Measurements from ENCODE around the gene CHKB. TPM values are rescaled to one million over a fixed set of nuclear protein-coding genes. Genes with fewer than 3 reads are reported as not detected.

Gene CHKB
- total RNA-seq, 4 donors from 2014 or later = 47.0 to 71.3 (median 66.4) TPM

DNA sequence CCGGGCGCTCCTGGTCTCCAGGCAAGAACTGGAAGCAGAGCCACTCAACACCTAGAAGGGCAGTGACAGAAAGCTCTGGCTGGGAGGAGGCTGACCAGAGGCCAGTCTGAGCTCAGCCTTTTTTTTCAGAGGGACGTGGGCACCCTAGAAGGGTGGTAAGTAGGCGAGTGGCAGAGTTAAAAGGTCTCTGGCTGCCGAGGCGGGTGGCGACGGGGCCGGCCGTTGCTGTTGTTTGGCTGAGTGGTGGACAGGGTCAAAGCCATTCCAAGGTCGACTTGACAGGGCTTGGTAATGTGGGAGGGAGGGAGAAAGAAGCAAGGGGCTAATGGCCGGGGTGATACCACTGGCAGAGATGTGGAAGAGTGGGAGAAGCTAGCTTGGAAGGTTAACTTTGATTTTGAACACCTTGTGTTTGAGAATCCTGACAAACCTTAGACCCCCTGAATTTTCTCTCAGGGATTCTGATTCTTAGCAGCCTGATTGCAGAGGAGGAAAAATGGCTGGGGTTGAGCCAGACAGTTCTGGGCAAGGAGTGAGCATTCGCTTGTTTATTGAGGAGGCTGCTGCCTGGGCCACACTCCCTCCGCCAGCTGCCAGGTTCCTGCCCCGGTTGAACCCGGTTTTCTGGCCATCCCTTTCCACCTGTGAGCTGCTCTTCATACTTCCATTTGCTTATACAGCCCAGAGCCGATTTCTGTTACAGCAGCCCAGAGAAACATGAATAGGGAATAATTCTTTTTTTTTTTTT, 19.1 kb downstream of the CHKB start:
- H3K4me3 ChIP-seq (ENCODE audit: low read depth, poor library complexity, severe bottlenecking) = peak overlapping the region; percentile 29
- WGBS, 2 donors = 19 to 20% methylated on average over 17 of the region's 17 CpGs
- intact Hi-C loops (cut with DNase I; ENCODE audit: low total_unique reads) = no loop called here
- TF ChIP-seq, protein P1, sequence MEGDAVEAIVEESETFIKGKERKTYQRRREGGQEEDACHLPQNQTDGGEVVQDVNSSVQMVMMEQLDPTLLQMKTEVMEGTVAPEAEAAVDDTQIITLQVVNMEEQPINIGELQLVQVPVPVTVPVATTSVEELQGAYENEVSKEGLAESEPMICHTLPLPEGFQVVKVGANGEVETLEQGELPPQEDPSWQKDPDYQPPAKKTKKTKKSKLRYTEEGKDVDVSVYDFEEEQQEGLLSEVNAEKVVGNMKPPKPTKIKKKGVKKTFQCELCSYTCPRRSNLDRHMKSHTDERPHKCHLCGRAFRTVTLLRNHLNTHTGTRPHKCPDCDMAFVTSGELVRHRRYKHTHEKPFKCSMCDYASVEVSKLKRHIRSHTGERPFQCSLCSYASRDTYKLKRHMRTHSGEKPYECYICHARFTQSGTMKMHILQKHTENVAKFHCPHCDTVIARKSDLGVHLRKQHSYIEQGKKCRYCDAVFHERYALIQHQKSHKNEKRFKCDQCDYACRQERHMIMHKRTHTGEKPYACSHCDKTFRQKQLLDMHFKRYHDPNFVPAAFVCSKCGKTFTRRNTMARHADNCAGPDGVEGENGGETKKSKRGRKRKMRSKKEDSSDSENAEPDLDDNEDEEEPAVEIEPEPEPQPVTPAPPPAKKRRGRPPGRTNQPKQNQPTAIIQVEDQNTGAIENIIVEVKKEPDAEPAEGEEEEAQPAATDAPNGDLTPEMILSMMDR (IDR thresholded peaks at IDR 0.05) = no peak
- no peak for TF ChIP-seq POLR2A (IDR thresholded peaks at IDR 0.05)
- no peak for DNase-seq (ENCODE audit: low spot score in 2 of 2)

DNA sequence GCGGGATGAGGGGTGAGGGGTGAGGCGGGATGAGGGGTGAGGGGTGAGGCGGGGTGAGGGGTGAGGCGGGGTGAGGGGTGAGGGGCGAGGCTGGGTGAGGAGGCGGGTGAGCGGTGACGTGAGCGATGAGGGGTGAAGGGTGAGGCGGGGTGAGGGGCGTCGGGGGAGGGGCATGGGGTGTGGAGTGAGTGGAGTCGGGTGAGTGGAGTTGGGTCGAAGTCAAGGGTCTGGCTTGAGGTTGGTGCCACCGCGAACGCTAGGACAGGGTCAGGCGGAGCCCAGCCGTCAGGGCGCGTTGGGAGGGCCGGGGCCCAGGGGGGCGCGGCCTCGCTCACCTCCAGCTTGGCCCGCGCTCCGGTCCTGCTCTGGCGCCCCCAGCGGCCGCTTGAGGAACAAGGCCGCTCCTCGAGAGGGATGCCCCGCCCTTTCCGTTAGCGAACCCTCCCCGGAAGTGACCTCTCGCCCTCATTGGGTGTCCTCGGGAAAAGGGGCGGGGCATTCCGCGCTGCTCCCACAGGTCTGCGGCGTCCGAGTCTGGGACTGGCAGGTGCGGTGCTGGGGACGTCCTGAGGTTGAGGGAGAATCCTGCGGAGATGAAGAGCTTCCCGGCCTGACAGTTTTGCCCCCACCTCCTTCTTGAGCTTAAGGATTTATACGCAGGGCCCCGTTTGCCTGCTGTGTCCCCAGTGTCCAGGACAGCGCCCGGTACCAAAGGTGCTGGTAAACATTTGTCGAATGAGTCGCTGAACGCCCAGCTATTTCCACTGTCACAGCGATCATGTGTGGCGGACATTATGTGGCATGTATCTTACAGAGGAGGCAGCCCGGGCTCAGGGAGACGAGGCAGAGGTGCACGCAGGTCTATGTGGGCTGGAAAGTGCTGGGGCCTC, 19.9 kb downstream of the CHKB start, which contains the start of gene SYCE3:
Gene SYCE3, minus strand, starts transcription at position 397 of the 890 bp plus-strand sequence. CDS start 6,514 bp downstream, outside the sequence.
- TF ChIP-seq, protein P1 (IDR thresholded peaks at IDR 0.05) = peak in 1 of 3 donors; percentile 49
- no peak for TF ChIP-seq POLR2A (IDR thresholded peaks at IDR 0.05)
- intact Hi-C loops (cut with DNase I; ENCODE audit: low total_unique reads) = no loop called here
- peak; percentile 96 to 99 for DNase-seq (ENCODE audit: low spot score in 2 of 2)
- peak within 1 kb of the TSS; percentile 29 for H3K4me3 ChIP-seq (ENCODE audit: low read depth, poor library complexity, severe bottlenecking)
- 8% methylated on average over 51 to 57 of the region's 61 CpGs for WGBS, 2 donors

DNA sequence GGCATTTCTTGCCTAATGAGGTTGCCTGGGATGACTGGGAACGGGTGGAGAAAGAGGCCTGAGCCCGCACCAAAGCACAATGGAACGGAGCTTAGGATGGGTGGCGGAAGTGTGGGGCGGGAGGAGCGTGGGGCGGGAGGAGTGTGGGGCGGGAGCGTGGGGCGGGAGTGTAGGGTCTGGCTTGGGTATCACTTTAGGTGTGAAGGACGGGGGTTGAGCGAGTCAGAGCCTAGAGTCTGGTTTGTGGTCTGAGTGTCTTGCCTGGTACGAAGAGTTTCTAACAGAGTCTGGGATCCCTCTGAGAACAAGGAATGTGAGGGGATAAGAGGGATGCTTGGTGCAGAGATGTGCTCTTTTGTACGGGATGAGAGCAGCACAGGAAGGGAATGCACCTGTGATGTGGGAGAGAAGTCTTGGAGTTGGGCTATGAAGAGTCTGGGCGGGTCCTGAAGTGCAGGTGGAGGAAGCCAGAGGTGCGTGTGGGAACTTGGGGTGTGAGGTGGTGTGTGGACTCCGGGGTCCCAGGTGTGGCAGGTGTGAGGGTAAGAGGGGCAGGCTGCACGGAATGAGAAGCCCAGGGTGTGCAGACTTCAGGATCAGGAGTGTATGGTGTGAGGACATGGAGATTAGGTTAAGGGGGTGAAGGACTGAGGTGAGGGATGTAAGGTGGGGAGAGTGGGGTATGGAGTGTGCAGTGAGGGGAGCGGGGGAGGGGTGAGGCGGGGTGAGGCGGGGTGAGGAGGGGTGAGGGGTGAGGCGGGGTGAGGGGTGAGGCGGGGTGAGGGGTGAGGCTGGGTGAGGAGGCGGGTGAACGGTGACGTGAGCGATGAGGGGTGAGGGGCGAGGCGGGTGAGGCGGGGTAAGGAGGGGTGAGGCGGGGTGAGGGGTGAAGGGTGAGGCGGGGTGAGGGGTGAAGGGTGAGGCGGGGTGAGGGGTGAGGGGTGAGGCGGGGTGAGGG, 21.0 kb downstream of the CHKB start:
- intact Hi-C loops (cut with DNase I; ENCODE audit: low total_unique reads) = no loop called here
- DNase-seq (ENCODE audit: low spot score in 2 of 2) = no peak
- no peak overlapping the region for H3K4me3 ChIP-seq (ENCODE audit: low read depth, poor library complexity, severe bottlenecking)
- WGBS, 2 donors = 72 to 74% methylated on average over 18 to 19 of the region's 34 CpGs
- TF ChIP-seq, protein P1 (IDR thresholded peaks at IDR 0.05) = no peak
- TF ChIP-seq POLR2A (IDR thresholded peaks at IDR 0.05) = no peak

DNA sequence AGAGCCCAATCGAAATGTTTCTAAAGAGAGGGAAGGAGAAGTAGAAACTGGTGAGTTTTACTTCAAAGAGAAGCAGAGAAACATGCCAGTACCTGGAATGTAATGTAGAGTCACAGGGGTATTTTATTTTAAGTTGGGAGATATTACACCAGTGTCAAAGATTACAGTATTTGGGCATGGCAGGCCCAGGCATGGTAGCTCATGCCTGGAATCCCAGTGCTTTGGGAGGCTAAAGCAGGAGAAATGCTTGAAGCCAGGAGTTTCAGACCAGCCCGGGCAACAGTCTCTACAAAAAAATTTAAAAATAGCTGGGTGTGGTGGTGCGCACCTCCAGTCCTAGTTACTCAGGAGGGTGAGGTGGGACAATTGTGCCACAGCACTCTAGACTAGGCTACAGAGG, 22.6 kb downstream of the CHKB start:
- DNase-seq (ENCODE audit: low spot score in 2 of 2) = no peak
- WGBS, 2 donors = 59 to 64% methylated on average over 3 of the region's 3 CpGs
- no peak for TF ChIP-seq POLR2A (IDR thresholded peaks at IDR 0.05)
- TF ChIP-seq, protein P1 (IDR thresholded peaks at IDR 0.05) = no peak

DNA sequence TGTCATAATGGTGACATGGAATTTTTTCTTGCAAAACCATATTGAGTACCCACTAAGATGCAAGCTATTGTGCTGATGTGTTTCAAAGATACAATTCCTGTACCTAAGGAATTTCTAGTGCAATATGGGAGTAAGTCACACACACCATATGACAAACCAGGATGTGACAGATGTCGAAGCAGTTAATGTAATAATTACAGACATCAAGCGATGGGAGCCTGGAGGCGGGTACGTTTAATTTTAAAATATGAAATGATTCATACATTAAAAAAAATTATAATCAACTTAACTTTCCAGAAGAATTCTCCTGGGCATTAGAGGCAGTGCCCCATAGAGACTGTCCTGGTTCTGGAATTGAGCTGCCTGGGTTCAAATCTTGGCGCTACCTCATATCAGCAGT, 25.9 kb downstream of the CHKB start:
- WGBS, 2 donors = 50 to 52% methylated on average over 5 of the region's 5 CpGs
- TF ChIP-seq, protein P1 (IDR thresholded peaks at IDR 0.05) = no peak
- no peak for TF ChIP-seq POLR2A (IDR thresholded peaks at IDR 0.05)
- H3K4me3 ChIP-seq (ENCODE audit: low read depth, poor library complexity, severe bottlenecking) = no peak overlapping the region
- intact Hi-C loops (cut with DNase I; ENCODE audit: low total_unique reads) = no loop called here
- DNase-seq (ENCODE audit: low spot score in 2 of 2) = no peak

More for the DNA sequence above, 22.6 kb downstream of the CHKB start:
- H3K4me3 ChIP-seq (ENCODE audit: low read depth, poor library complexity, severe bottlenecking) = no peak overlapping the region
- intact Hi-C loops (cut with DNase I; ENCODE audit: low total_unique reads) = no loop called here
